H1 (cell line): ENCODE data around the gene COLQ. TPM values are rescaled to one million over a fixed set of nuclear protein-coding genes. Genes with fewer than 3 reads are reported as not detected.

Source experiments
- CTCF ChIA-PET: fragments of 300-600 bp; sonication (Branson Sonifier 250); formaldehyde crosslinking; loops from one replicate; lab custom pipeline; 2021; ENCODE audit not compliant: partially characterized antibody; lab: Charles Lee
- POLR2A ChIA-PET: fragments of 300-600 bp; sonication (Branson Sonifier 250); formaldehyde crosslinking; loops from one replicate; lab custom pipeline; 2021; ENCODE audit warnings: inconsistent platforms; ENCODE audit not compliant: partially characterized antibody; lab: Charles Lee
- DNase-seq, 2 experiments: peaks; one replicate each; pipeline versions ENCODE4 v3.0.0 to v3.0.0-alpha.2; 2010 to 2022; ENCODE audit warnings: low spot score in 2 of 2, low read depth in 1 of 2, mixed read lengths in 1 of 2
- FAIRE-seq: peaks from 2 replicates; lab custom pipeline; 2011; peaks lifted over from hg19 to GRCh38; lab: Jason Lieb, UNC
- H2AFZ ChIP-seq: 2 replicates; pipeline ENCODE4 v1.8.1; 2012; ENCODE audit warnings: low read length, inconsistent platforms
- H2AK5ac ChIP-seq: 2 replicates; pipeline ENCODE4 v1.6.1; 2013; ENCODE audit warnings: low read depth, low read length
- H2BK120ac ChIP-seq: replicated peaks from 2 replicates; pipeline ENCODE3; 2013; ENCODE audit warnings: low read depth, low read length, inconsistent platforms
- H2BK12ac ChIP-seq: 2 replicates; pipeline ENCODE4 v1.6.1; 2013; ENCODE audit warnings: low read depth, low read length
- H2BK15ac ChIP-seq: 2 replicates; pipeline ENCODE4 v1.6.1; 2013; ENCODE audit warnings: low read length
- H2BK20ac ChIP-seq: 2 replicates; pipeline ENCODE4 v1.6.1; 2013; ENCODE audit warnings: low read length
- H2BK5ac ChIP-seq: 2 replicates; pipeline ENCODE4 v1.6.1; 2013; ENCODE audit warnings: low read depth, low read length
- H3K14ac ChIP-seq: 2 replicates; pipeline ENCODE4 v1.6.1; 2013; ENCODE audit warnings: inconsistent platforms; ENCODE audit not compliant: insufficient read length
- H3K18ac ChIP-seq: 2 replicates; pipeline ENCODE4 v1.6.1; 2013; ENCODE audit warnings: low read length; ENCODE audit errors: extremely low read depth
- H3K23ac ChIP-seq: 2 replicates; pipeline ENCODE4 v1.6.1; 2013; ENCODE audit warnings: inconsistent platforms; ENCODE audit not compliant: insufficient read length
- H3K23me2 ChIP-seq: 2 replicates; pipeline ENCODE4 v1.6.1; 2013; ENCODE audit warnings: low read depth, low read length
- H3K27ac ChIP-seq: 2 replicates; pipeline ENCODE4 v1.6.1; 2011; ENCODE audit warnings: low read depth, low read length, inconsistent platforms
- H3K27me3 ChIP-seq, 4 experiments: replicated peaks in 1 of 4; 1 replicate in 1 of 4; 2 replicates in 3 of 4; pipeline versions ENCODE4 v1.6.1 to v1.8.1; 2011 to 2013; ENCODE audit warnings: low read length in 3 of 4, mild to moderate bottlenecking in 3 of 4, inconsistent platforms in 2 of 4, mixed read lengths in 2 of 4, moderate library complexity in 1 of 4; ENCODE audit not compliant: control insufficient read depth in 3 of 4, insufficient read depth in 3 of 4; ENCODE audit errors: extremely low read depth in 1 of 4
- H3K36me3 ChIP-seq, 4 experiments: 2 replicates each; pipeline versions ENCODE4 v1.6.1 to v1.8.1; 2011 to 2013; ENCODE audit warnings: mild to moderate bottlenecking in 4 of 4, low read length in 3 of 4, moderate library complexity in 2 of 4, control low read depth in 1 of 4, inconsistent platforms in 1 of 4; ENCODE audit not compliant: insufficient read depth in 4 of 4, control insufficient read depth in 2 of 4
- H3K4ac ChIP-seq: replicated peaks from 2 replicates; pipeline ENCODE3; 2013; ENCODE audit warnings: low read length, low read depth, mixed read lengths, inconsistent platforms; ENCODE audit not compliant: insufficient read length
- H3K4me1 ChIP-seq, 4 experiments: replicated peaks in 1 of 4; 1 replicate in 1 of 4; 2 replicates in 3 of 4; pipeline versions ENCODE4 v1.6.1 to v1.8.1; 2011 to 2013; ENCODE audit warnings: low read length in 3 of 4, inconsistent platforms in 2 of 4, mixed read lengths in 1 of 4; ENCODE audit not compliant: insufficient read depth in 4 of 4, control insufficient read depth in 3 of 4
- H3K4me2 ChIP-seq, 2 experiments: 2 replicates each; pipeline versions ENCODE4 v1.6.1 to v1.8.1; 2011 to 2013; ENCODE audit warnings: low read depth in 2 of 2, low read length in 2 of 2, control low read depth in 1 of 2, inconsistent platforms in 1 of 2, mild to moderate bottlenecking in 1 of 2; ENCODE audit not compliant: insufficient read depth in 1 of 2
- H3K4me3 ChIP-seq, 4 experiments: fragments of 200-600, 300-600 bp in 1 of 4; sonication (generic), shearing (Covaris generic), sonication (Bioruptor Twin) in 1 of 4; 2 replicates each; pipeline versions ENCODE4 v1.5.1 to v1.8.1; 2011 to 2016; ENCODE audit warnings: low read length in 4 of 4, low read depth in 3 of 4, control low read depth in 2 of 4, inconsistent platforms in 2 of 4, mild to moderate bottlenecking in 2 of 4, mixed read lengths in 1 of 4, moderate library complexity in 1 of 4; ENCODE audit not compliant: insufficient read depth in 2 of 4; ENCODE audit errors: extremely low read depth in 1 of 4
- H3K56ac ChIP-seq: replicated peaks from 2 replicates; pipeline ENCODE3; 2013; ENCODE audit warnings: low read depth, mild to moderate bottlenecking, mixed read lengths, low read length, inconsistent platforms; ENCODE audit not compliant: insufficient read length
- H3K79me1 ChIP-seq: 2 replicates; pipeline ENCODE4 v1.6.1; 2013; ENCODE audit warnings: low read depth, low read length, control low read depth
- H3K79me2 ChIP-seq, 2 experiments: 2 replicates each; pipeline versions ENCODE4 v1.6.1 to v1.8.1; 2012 to 2013; ENCODE audit warnings: low read length in 2 of 2, mild to moderate bottlenecking in 2 of 2, inconsistent platforms in 1 of 2; ENCODE audit not compliant: insufficient read depth in 2 of 2, control insufficient read depth in 1 of 2
- H3K9ac ChIP-seq, 4 experiments: replicated peaks in 1 of 4; 1 replicate in 1 of 4; 2 replicates in 3 of 4; pipeline versions ENCODE4 v1.6.1 to v1.8.1; 2011 to 2013; ENCODE audit warnings: low read depth in 3 of 4, low read length in 3 of 4, control low read depth in 2 of 4, mild to moderate bottlenecking in 2 of 4, moderate library complexity in 2 of 4, inconsistent platforms in 1 of 4; ENCODE audit errors: extremely low read depth in 1 of 4
- H3K9me3 ChIP-seq, 2 experiments: 2 replicates each; pipeline versions ENCODE4 v1.6.1 to v1.8.1; 2012 to 2013; ENCODE audit warnings: mild to moderate bottlenecking in 2 of 2, moderate library complexity in 2 of 2, control low read depth in 1 of 2, inconsistent platforms in 1 of 2, low read depth in 1 of 2, low read length in 1 of 2, mixed read lengths in 1 of 2; ENCODE audit not compliant: insufficient read depth in 2 of 2
- H4K20me1 ChIP-seq, 2 experiments: replicated peaks in 1 of 2; 2 replicates each; pipeline versions ENCODE3 to v1.8.1; 2011 to 2013; ENCODE audit warnings: inconsistent platforms in 2 of 2, low read length in 2 of 2, mild to moderate bottlenecking in 1 of 2; ENCODE audit not compliant: insufficient read depth in 2 of 2, control insufficient read depth in 1 of 2
- H4K5ac ChIP-seq: 2 replicates; pipeline ENCODE4 v1.6.1; 2013; ENCODE audit warnings: low read length, low read depth, mixed read lengths, inconsistent platforms; ENCODE audit not compliant: insufficient read length
- H4K8ac ChIP-seq: 2 replicates; pipeline ENCODE4 v1.8.0; 2013; ENCODE audit warnings: mild to moderate bottlenecking, moderate library complexity, low read length, inconsistent platforms; ENCODE audit not compliant: insufficient read depth; ENCODE audit errors: extremely low read depth
- H4K91ac ChIP-seq: replicated peaks from 2 replicates; pipeline ENCODE3; 2013; ENCODE audit warnings: low read length, mixed read lengths, inconsistent platforms; ENCODE audit not compliant: insufficient read length
- FOSL1 ChIP-seq: IDR thresholded peaks from 2 replicates; pipeline ENCODE4 v1.6.1; 2011; ENCODE audit warnings: mild to moderate bottlenecking, low read depth, low read length, moderate library complexity; ENCODE audit not compliant: insufficient read depth
- GTF2F1 ChIP-seq: IDR thresholded peaks from 2 replicates; pipeline ENCODE4 v1.6.1; 2012; ENCODE audit warnings: low read depth, low read length, improper control_type of control experiment, borderline replicate concordance
- POLR2A ChIP-seq, 2 experiments: IDR thresholded peaks; 1 replicate in 1 of 2; 2 replicates in 1 of 2; pipeline ENCODE4 v1.6.1; 2011; ENCODE audit warnings: low read depth in 2 of 2, low read length in 2 of 2, mild to moderate bottlenecking in 2 of 2; ENCODE audit errors: control extremely low read depth in 1 of 2
- RBBP5 ChIP-seq: IDR thresholded peaks from 2 replicates; pipeline ENCODE4 v1.7.1; 2012; ENCODE audit warnings: low read depth, mild to moderate bottlenecking, inconsistent platforms, low read length, moderate library complexity, borderline replicate concordance
- SP2 ChIP-seq: IDR thresholded peaks from 2 replicates; pipeline ENCODE4 v1.6.1; 2012; ENCODE audit warnings: mild to moderate bottlenecking, low read length, inconsistent platforms
- TAF7 ChIP-seq: optimal IDR thresholded peaks from 2 replicates; pipeline ENCODE3; 2011; ENCODE audit warnings: low read depth, mild to moderate bottlenecking, inconsistent platforms, low read length, moderate library complexity, borderline replicate concordance
- WGBS, 2 experiments: shearing (Covaris generic) in 1 of 2; methylation state at CpG; one replicate each; pipeline versions ENCODE4 v1.1.6 to v1.1.7; 2013 to 2015; ENCODE audit warnings: low lambda C conversion rate in 2 of 2, mixed read lengths in 2 of 2, inconsistent platforms in 1 of 2, low coverage in 1 of 2, missing lambda C conversion rate in 1 of 2; ENCODE audit not compliant: insufficient replicate concordance in 2 of 2, insufficient coverage in 1 of 2, insufficient read length in 1 of 2; ENCODE audit errors: extremely low coverage in 1 of 2, missing lambda C conversion rate in 1 of 2; 5-methylcytosine and 5-hydroxymethylcytosine counted together
- polyA plus RNA-seq, 7 experiments: library from polyadenylated mRNA; depleted of rRNA in 3 of 7; stranded (reverse) in 5 of 7; unstranded in 2 of 7; fragments of >200 nt in 5 of 7; fragments of 200-250 nt in 2 of 7; gene quantifications; 1 replicate in 5 of 7; 2 replicates in 1 of 7; 4 replicates in 1 of 7; pipeline versions ENCODE4 v1.2.1 to v1.2.3, GENCODE V29; 2011 to 2013; ENCODE audit warnings: missing spikeins in 2 of 7, mixed read lengths in 2 of 7
- total RNA-seq: library from RNA; stranded (reverse); fragmentation: NEBNext Ultra II Directional; extraction: Animal tissue kit (Norgen Biotek cat#: 25700); gene quantifications from 2 replicates; pipeline ENCODE4 v1.2.1, GENCODE V29; 2021

Gene COLQ
- total and polyA plus RNA-seq, 2 of the 8 experiments (the other 6 are each of a cell fraction or from before 2014, with no cell fraction given), result 1.5 to 1.9 TPM

DNA sequence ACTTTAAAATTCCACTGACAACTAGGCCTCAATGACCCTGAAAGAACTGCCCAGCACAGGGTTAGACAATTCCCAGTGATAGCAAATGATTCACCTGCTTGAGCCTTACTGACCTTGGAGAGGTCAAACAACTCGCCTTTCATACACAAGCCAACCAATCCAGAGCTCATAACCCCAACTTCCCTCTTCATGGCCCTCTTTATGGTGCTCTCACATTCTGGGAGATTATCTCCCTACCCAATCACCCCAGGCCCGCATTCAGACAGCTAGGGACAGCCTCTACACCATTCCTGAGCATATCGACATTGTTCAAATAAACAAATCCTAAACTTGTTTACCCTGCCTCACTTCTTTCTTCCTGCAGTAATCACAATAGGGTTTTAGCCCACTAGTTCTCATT, 32.2 kb upstream of the COLQ start:
- Histone ChIP-seq H3K79me1 (no peaks in the 10 kb centered on the region), H3K4me3 (no peak overlapping the region), H2AFZ (no peak overlapping the region), H3K27me3 (no peaks in the 10 kb centered on the region), H3K18ac (no peak overlapping the region), H4K20me1 (peaks cover 0 to 2% of the 10 kb centered on the region in 2 experiments), H4K91ac (no peak overlapping the region), H2BK120ac (no peak overlapping the region), H2BK5ac (no peak overlapping the region), H2BK12ac (no peak overlapping the region), H2AK5ac (no peak overlapping the region), H3K4ac (no peak overlapping the region), H4K8ac (no peak overlapping the region), H3K4me2 (no peak overlapping the region), H2BK20ac (no peak overlapping the region), H3K9ac (no peak overlapping the region), H3K14ac (no peak overlapping the region), H4K5ac (no peak overlapping the region), H3K56ac (no peak overlapping the region), H3K23ac (no peak overlapping the region), H3K27ac (no peak overlapping the region), H3K4me1 (no peaks in the 10 kb centered on the region), H3K9me3 (no peaks in the 10 kb centered on the region; a peak in 1 of 4 replicates), H3K23me2 (no peaks in the 10 kb centered on the region), H3K79me2 (no peaks in the 10 kb centered on the region), H3K36me3 (peaks cover 0 to 3% (median 1%) of the 10 kb centered on the region in 4 experiments; a peak in 2 of 8 replicates), H2BK15ac (no peak overlapping the region)
- no peak for DNase-seq
- ChIA-PET POLR2A (no interaction called here), CTCF (no interaction called here)
- WGBS, 2 experiments, result 90% methylated on average over 3 of the region's 3 CpGs; no CpG with 5 or more reads in 1 of the 2 experiments
- no peak for FAIRE-seq
- TF ChIP-seq POLR2A (IDR thresholded peaks at IDR 0.05; ENCODE audit: control extremely low read depth in 1 of 2, low read depth in 2 of 2, low read length in 2 of 2) (no peak), RBBP5 (no peak), SP2 (no peak), FOSL1 (no peak), TAF7 (no peak), GTF2F1 (no peak)
